Activated CD4-positive, alpha-beta T cell treated with anti-CD3 and anti-CD28 coated beads, Interleukin-2, Interleukin-4, amounts not matched to agents 100 ng/mL and 50 ng/mL, durations not matched to agents 16 hours and 8 hours (primary cell): ENCODE results near the gene PSEN1.
A peak's percentile ranks its signal among the peaks of the same experiment; 100 is the strongest.
"Not testable (repeated sequence)": the region's sequence is repeated elsewhere in the genome, so short reads cannot be mapped to it uniquely, and the experiment has no call there.

Experiments
- DNase-seq: peaks from one replicate; pipeline ENCODE4 v3.0.0-alpha.2; 2020; ENCODE audit warnings: low spot score

Gene PSEN1

GRCh38 chr14:73167727-73168126 is 31.4 kb downstream of the PSEN1 start:
- DNase-seq: no peak

GRCh38 chr14:73168274-73168673 is 32.0 kb downstream of the PSEN1 start:
- DNase-seq: no peak

- DNase-seq: no peak
These were observed 32.4 kb downstream of the PSEN1 start for GRCh38 chr14:73168691-73169090.

- not testable (repeated sequence) for DNase-seq
These were observed 33.5 kb downstream of the PSEN1 start for GRCh38 chr14:73169855-73170254.

- DNase-seq: no peak
These were observed 34.4 kb downstream of the PSEN1 start for GRCh38 chr14:73170686-73171085.

GRCh38 chr14:73172500-73172899 is 36.2 kb downstream of the PSEN1 start:
- no peak for DNase-seq

- peak; percentile 29 for DNase-seq
These were observed 36.9 kb downstream of the PSEN1 start for GRCh38 chr14:73173092-73173735.

- DNase-seq: no peak
These were observed 40.4 kb downstream of the PSEN1 start for GRCh38 chr14:73176685-73177084.

- peak; percentile 47 for DNase-seq
These were observed 44.1 kb downstream of the PSEN1 start for GRCh38 chr14:73180385-73180805.

- DNase-seq: not testable (repeated sequence)
These were observed 44.7 kb downstream of the PSEN1 start for GRCh38 chr14:73180969-73181368.

- DNase-seq: no peak
These were observed 52.2 kb downstream of the PSEN1 start for GRCh38 chr14:73188501-73188911.

GRCh38 chr14:73189651-73190050 is 53.3 kb downstream of the PSEN1 start:
- no peak for DNase-seq

- no peak for DNase-seq
These were observed 55.1 kb downstream of the PSEN1 start for GRCh38 chr14:73191441-73191840.

GRCh38 chr14:73194306-73194705 is 58.0 kb downstream of the PSEN1 start:
- DNase-seq: not testable (repeated sequence)

- DNase-seq: no peak
These were observed 61.9 kb downstream of the PSEN1 start for GRCh38 chr14:73198253-73198652.

GRCh38 chr14:73203527-73203926 is 67.2 kb downstream of the PSEN1 start:
- DNase-seq: no peak

GRCh38 chr14:73207615-73208014 is 71.3 kb downstream of the PSEN1 start:
- DNase-seq: no peak

GRCh38 chr14:73208390-73208789 is 72.1 kb downstream of the PSEN1 start:
- no peak for DNase-seq

GRCh38 chr14:73208846-73209245 is 72.5 kb downstream of the PSEN1 start:
- no peak for DNase-seq

GRCh38 chr14:73209953-73210352 is 73.6 kb downstream of the PSEN1 start:
- no peak for DNase-seq

GRCh38 chr14:73211251-73212040 is 75.1 kb downstream of the PSEN1 start:
- no peak for DNase-seq

GRCh38 chr14:73216030-73216429 is 79.7 kb downstream of the PSEN1 start:
- no peak for DNase-seq

- no peak for DNase-seq
These were observed 81.1 kb downstream of the PSEN1 start for GRCh38 chr14:73217411-73217810.

- no peak for DNase-seq
These were observed 83.8 kb downstream of the PSEN1 start for GRCh38 chr14:73220061-73220460.
